ENCODE measurements around the gene CDH15.
"Not testable (repeated sequence)": the region's sequence is repeated elsewhere in the genome, so short reads cannot be mapped to it uniquely, and the experiment has no call there.

The CDH15 gene

DNA sequence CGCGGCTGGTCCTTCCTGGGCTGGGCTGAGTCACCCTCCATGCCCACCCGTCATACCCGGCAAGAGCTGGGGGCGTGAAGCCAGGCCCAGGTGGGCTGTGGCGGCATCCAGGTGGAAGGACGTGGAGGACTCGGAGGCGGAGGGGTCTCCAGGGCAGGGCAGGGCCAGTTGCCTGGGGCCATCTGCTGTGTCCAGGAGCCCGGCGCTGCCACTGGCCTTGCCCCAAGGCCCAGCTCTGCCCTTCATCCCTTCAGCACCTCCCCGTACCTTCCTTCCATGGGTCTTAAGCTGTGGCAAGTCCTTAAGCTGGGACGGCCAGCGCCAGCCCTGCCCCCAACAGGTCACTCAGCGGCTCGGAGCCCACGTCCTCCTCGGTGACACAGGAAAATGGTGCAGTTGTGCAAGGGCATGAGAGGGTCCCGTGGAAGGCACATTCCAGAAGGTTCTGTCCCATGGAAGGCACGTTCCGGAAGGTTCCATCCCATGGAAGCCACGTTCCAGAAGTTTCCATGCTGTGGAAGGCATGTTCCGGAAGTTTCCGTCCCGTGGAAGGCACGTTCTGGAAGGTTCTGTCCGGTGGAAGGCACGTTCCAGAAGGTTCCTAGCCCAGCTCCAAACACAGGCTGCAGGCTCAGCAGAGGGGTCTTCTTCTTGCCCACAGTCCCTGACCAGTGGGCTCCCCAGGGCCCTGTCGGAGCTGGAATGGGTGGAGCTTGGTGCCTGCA is 10.4 kb upstream of the CDH15 start:
- FAIRE-seq, result no peak
- no peak for DNase-seq (ENCODE audit: insufficient read length)
- no peak for TF ChIP-seq TAF1 (IDR thresholded peaks at IDR 0.05; ENCODE audit: borderline replicate concordance, low read depth, low read length)
- no peak for TF ChIP-seq POLR2AphosphoS5 (IDR thresholded peaks at IDR 0.05; ENCODE audit: low read depth, low read length)
- TF ChIP-seq POLR2A (IDR thresholded peaks at IDR 0.05; ENCODE audit: low read depth, low read length), result no peak

DNA sequence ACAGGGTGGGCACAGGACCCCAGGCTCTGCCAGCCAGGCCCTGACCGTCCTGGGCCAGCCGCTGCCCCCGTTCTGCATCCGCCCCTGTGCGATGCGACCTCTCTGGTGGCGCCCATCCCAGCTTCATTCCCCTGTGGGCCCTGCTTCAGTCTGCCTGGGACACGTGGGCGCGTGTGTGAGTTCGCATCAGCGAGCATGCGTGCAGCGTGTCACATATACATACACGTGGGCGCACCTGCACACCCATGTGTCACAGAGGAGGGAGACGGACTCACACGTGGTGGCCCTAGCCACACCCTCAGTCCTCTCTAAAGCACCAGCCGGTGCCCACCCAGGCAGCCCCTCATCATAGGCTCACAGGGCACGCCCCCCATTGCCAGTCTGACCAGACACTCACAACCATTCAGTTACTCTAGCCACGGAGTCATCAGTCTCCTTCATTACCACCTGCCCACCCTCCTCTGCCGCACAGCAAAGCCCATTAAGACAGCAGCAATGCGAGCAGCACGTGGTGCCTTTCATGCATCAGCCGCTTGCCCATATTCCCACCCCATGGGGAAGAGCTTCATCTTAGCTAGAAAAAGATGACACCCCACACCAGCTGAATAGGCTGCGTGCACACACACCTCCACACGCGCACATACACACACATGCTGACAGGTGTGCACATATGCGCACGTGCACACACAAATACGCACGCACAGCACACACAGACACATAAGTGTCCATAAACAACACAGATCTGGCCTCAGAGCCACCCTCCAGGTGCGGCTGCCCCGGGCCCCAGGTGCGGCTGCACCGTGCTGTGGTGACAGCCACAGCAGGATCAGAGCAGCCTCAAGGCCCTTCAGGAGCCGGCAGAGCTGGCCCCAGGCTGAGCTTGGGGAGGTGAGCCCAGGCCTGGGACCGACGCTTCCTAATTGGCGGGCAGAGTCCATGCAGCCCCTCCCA is 9.5 kb upstream of the CDH15 start:
- DNase-seq (ENCODE audit: insufficient read length) (no peak), FAIRE-seq (no peak)
- no peak for TF ChIP-seq POLR2A (IDR thresholded peaks at IDR 0.05; ENCODE audit: low read depth, low read length)

DNA sequence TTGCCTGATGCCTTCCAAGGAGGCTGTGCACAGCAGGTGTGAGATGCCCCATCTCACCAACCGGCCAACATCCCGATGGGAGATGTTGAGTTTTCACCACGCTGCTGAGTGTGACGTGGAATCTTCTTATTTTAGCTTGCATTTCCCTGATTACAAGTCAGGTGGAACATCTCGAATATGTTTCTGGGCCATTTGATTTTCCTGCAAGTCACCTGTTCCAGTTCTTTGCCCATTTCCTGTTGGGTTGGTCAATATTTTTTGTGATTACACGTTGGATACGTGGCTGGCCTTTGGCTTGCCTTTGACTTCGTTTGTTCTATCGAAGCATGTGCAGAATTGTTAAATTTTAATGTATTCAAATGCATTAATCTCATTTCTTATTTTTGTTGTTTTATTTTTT is 8.3 kb upstream of the CDH15 start:
- FAIRE-seq (no peak), DNase-seq (ENCODE audit: insufficient read length) (no peak)
- TF ChIP-seq POLR2A (IDR thresholded peaks at IDR 0.05; ENCODE audit: low read depth, low read length) (no peak), TAF1 (IDR thresholded peaks at IDR 0.05; ENCODE audit: borderline replicate concordance, low read depth, low read length) (no peak), POLR2AphosphoS5 (IDR thresholded peaks at IDR 0.05; ENCODE audit: low read depth, low read length) (no peak)

DNA sequence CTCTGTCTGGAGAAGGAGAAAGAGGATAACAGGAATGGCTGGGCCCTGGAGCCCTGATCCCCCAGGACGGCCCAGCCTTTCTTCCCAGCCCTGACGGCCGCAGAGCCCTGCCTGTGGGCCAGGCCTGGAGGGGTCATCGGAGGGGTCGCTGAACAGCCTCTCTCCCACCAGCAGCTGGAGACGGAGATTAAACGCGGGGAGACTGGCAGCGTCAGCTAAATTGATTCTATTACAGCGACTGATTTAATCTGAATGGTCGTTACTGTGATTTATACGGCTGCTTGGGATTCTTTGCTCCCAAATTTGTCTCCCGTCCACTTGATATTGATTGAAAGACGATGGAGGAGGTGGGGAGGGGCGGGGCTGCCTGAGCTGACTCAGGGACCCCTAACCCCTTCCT is 7.1 kb upstream of the CDH15 start:
- no peak for FAIRE-seq
- no peak for DNase-seq (ENCODE audit: insufficient read length)
- no peak for TF ChIP-seq TAF1 (IDR thresholded peaks at IDR 0.05; ENCODE audit: borderline replicate concordance, low read depth, low read length)
- TF ChIP-seq POLR2A (IDR thresholded peaks at IDR 0.05; ENCODE audit: low read depth, low read length), result no peak

DNA sequence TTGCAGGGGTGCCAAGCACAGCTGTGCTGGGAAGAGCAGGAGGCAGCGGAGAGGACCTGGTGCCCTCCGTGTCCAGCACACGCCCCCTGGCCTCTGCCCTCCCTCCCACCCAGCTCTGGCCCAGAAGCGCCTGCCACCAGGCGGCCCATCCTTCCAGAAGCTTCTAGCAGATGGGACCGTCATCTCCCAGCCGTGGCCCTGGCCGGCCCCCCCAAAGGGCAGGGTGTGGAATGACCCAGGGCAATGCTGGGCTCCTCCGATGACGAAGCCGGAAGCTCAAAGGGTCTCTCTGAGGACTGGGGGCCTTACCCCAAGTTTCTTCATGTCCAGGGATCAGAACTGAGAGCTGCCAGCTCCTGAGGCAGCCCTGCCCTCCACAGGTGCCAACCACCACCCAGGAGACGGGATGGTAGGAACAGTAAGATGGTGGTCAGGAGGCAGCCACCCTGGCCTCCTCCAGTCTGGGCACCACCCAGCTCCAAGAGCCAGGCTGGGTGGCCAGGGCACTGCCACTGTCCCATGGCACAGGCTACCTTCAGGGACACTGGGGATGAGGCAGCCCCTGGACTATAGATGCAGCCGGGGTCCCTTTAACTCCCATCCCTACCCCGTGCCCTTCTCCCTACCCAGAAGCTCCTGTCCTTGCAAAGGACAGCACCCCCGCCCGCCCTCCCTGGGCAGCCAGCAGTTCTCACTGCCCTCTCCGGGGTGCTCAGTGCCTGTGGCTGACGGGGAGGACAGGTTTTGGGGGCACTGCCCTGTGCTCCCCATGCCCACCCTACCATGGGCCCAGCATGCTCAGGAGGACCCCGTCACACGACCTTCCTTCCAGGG is 6.5 kb upstream of the CDH15 start:
- TF ChIP-seq POLR2A (IDR thresholded peaks at IDR 0.05; ENCODE audit: low read depth, low read length), result no peak
- no peak for TF ChIP-seq TAF1 (IDR thresholded peaks at IDR 0.05; ENCODE audit: borderline replicate concordance, low read depth, low read length)
- no peak for TF ChIP-seq POLR2AphosphoS5 (IDR thresholded peaks at IDR 0.05; ENCODE audit: low read depth, low read length)
- DNase-seq (ENCODE audit: insufficient read length), result no peak
- FAIRE-seq, result no peak

DNA sequence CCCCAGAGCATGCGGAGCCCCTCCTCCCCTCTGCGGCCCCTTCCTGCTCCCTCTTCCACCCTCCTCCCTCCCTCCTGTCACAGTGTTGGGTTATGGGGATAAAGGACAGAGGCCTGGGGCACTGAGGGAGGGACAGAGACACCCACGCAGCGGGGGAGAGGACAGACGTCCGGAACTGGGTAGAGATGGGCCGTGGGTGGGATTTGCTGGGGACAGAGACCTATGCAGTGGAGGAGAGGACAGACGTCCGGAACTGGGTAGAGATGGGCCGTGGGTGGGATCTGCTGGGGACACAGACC is 5.9 kb upstream of the CDH15 start:
- DNase-seq (ENCODE audit: insufficient read length); FAIRE-seq: not testable (repeated sequence)

DNA sequence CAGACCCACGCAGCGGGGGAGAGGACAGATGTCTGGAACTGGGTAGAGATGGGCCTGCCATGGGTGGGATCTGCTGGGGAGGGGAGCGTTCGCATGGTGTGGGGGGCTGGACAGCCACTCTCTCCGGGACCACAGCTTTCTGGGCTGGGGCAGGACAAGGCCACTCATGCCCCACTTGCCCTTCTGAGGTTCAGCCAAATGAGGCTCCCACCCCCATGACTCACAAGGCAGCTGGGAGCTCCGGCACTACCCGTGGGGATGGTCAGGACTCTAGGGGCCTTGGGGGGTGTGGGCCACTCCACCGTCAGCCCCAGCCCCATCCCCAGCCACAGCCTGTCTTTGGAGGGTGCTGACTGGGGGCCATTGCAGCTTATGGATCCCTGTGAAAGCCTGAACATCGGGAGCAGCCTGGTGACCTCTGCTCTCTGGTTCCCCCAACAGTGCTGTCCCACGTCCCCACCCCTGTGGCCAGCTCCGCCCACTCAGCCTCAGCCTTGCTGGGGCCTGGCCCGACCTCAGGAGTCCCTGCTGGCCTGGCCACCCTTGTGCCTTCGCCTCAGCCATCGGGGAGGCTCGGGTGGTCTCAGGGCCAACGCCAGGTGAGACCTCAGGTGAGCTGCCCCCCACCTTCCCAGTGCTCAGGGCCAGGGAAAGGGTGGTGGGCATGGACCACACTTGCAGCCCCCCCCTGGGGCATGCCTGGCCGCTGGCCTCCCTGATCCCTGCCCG is 4.7 kb upstream of the CDH15 start:
- DNase-seq (ENCODE audit: insufficient read length), result no peak
- TF ChIP-seq POLR2A (IDR thresholded peaks at IDR 0.05; ENCODE audit: low read depth, low read length) (no peak), TAF1 (IDR thresholded peaks at IDR 0.05; ENCODE audit: borderline replicate concordance, low read depth, low read length) (no peak), POLR2AphosphoS5 (IDR thresholded peaks at IDR 0.05; ENCODE audit: low read depth, low read length) (no peak)
- no peak for FAIRE-seq

DNA sequence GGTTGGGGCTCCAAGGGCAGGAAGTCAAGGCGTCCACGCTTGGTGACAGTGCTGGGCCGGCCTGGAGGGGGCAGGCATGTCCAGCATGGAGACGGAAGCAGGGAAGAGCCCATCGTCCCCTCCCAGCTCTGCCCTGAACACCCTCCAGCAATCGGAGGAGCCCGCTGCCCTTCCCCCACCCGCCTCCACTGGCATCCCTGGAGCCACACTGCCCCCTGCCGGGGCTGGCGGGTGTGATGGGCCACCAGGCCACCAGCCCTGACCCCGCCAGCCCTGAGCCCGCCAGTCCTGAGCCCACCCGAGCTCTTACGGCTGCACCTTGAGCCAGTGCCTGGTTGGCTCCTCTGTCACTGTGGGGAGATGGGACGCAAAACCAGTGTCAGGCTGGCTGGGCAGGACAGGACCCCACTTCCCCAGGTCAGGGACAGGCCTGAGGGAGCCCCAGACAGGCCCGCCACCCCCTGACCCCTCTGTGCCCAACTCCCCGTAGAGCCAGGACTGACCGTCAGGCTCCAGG is 4.1 kb upstream of the CDH15 start:
- peak; percentile 92 for FAIRE-seq
- DNase-seq (ENCODE audit: insufficient read length), result peak; percentile 92
- TF ChIP-seq POLR2A (IDR thresholded peaks at IDR 0.05; ENCODE audit: low read depth, low read length) (no peak), TAF1 (IDR thresholded peaks at IDR 0.05; ENCODE audit: borderline replicate concordance, low read depth, low read length) (no peak), POLR2AphosphoS5 (IDR thresholded peaks at IDR 0.05; ENCODE audit: low read depth, low read length) (no peak)

DNA sequence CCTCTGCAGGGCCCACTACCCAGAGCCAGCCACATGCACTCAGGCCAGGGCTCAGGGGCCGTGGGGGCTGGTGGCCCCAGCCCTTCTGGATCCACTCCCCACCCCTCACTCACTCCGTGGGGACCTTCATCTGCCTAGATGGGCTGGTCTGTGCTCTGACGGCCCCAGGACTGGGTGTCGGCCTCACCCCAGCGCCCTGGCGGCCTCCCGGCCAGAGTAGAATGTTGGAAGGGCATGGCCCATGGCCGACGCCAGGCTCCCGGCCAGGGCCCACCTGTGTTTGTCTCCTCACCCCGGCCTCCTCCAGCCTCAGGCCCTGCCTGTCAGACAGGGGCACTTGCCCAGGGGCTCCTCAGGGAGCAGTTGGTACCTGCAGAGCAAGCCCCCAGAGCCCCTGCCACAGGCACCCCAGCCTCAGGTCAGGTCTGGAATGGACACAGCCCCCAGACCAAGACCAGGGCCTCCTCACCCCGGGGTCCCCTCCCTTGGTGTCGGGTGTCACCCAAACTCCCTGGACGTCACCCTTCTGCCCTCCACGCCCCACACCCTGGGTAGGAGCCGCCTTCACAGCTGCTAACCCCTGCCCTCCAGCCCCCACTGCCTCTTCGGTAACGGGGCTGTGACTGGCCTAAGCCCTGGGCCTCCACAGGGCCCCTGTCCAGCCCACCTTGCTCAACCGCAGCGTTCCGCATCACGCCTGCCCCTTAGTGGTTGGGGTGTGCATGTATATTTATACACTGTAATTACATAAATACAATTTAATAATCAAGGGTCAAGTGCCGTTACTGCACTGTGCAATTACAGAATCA is 3.0 kb upstream of the CDH15 start:
- no peak for FAIRE-seq
- TF ChIP-seq POLR2A (IDR thresholded peaks at IDR 0.05; ENCODE audit: low read depth, low read length) (no peak), POLR2AphosphoS5 (IDR thresholded peaks at IDR 0.05; ENCODE audit: low read depth, low read length) (no peak), TAF1 (IDR thresholded peaks at IDR 0.05; ENCODE audit: borderline replicate concordance, low read depth, low read length) (no peak)

DNA sequence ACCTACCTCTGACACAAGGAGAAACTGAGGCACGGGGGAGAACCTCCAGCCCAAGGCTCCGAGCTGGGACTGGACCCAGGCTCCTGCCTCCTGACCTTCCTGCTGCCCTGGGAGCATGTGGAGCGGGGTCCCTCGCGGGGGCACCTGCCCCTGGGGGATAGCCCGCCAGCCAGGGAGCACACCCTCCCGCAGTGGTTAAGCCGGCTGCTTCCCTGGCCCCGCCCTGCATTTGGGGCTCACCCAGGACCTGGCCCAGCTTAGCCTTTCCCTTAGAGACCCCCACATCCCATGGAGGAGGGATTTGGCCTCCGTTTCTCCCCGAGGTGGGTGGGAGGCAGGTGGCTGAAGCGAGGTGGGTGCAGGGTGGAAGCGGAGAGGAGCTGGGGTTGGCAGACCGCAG is 1.8 kb upstream of the CDH15 start:
- DNase-seq (ENCODE audit: insufficient read length), result no peak
- TF ChIP-seq POLR2AphosphoS5 (IDR thresholded peaks at IDR 0.05; ENCODE audit: low read depth, low read length) (no peak), TAF1 (IDR thresholded peaks at IDR 0.05; ENCODE audit: borderline replicate concordance, low read depth, low read length) (no peak)
- no peak for FAIRE-seq

More for the DNA sequence above, 3.0 kb upstream of the CDH15 start:
- no peak for DNase-seq (ENCODE audit: insufficient read length)

Data from GM12892 (cell line).